ENCODE results near the gene SLC25A42.

Gene SLC25A42

GRCh38 chr19:19033426-19034203, 30.2 kb upstream of the SLC25A42 start, which contains the start of the genes ARMC6 and SUGP2:
Gene ARMC6 (plus strand): TSS chr19:19033603. CDS start chr19:19034210, 607 bp downstream.
Gene SUGP2 (minus strand): TSS chr19:19033517. CDS start chr19:19031071, 2,446 bp downstream.
- peak; percentile 92 for DNase-seq
- peaks cover 3% of the 10 kb centered on the region; the same call in 1 of the 2 replicates for H3K4me1 ChIP-seq (ENCODE audit: low read length)
- H3F3A ChIP-seq (ENCODE audit: insufficient read depth, low read length), result peaks cover 6% of the 10 kb centered on the region; the same call in 1 of the 2 replicates
- no peaks in the 10 kb centered on the region for H4K20me1 ChIP-seq (ENCODE audit: insufficient read depth, low read length)
- peak within 1 kb of the TSS; percentile 70 for H3K4me3 ChIP-seq (ENCODE audit: low read length)
- peak within 1 kb of the TSS; percentile 89 for H3K27ac ChIP-seq (ENCODE audit: low read length)
- H3K36me3 ChIP-seq (replicated peaks; ENCODE audit: insufficient read depth, low read length), result 0 out of 2 replicates have a peak, but pooled peaks cover 5% of the 10 kb centered on the region
- H3K9me2 ChIP-seq (replicated peaks; ENCODE audit: insufficient read depth, low read length), result no peaks in the 10 kb centered on the region
- H3K79me2 ChIP-seq (ENCODE audit: low read length), result peaks cover 88% of the 10 kb centered on the region
- H3K9ac ChIP-seq (ENCODE audit: low read length), result peak within 1 kb of the TSS; percentile 95
- peak within 1 kb of the TSS; percentile 78 for H2AFZ ChIP-seq (ENCODE audit: low read length)
- H3K9me3 ChIP-seq (replicated peaks; ENCODE audit: insufficient read depth, low read length), result no peaks in the 10 kb centered on the region
- TF ChIP-seq CTCF (IDR thresholded peaks at IDR 0.05; ENCODE audit: low read length) (no peak), EZH2 (optimal IDR thresholded peaks at IDR 0.05; ENCODE audit: low read depth, low read length) (no peak), EZH2phosphoT487 (IDR thresholded peaks at IDR 0.05; ENCODE audit: low read length) (no peak)
- no peaks in the 10 kb centered on the region for H3K27me3 ChIP-seq (replicated peaks; ENCODE audit: insufficient read depth, low read length)
- peak within 1 kb of the TSS; percentile 94 for H3K4me2 ChIP-seq (ENCODE audit: low read depth, low read length)

GRCh38 chr19:19034204-19034624, 29.6 kb upstream of the SLC25A42 start:
- no peaks in the 10 kb centered on the region for H4K20me1 ChIP-seq (ENCODE audit: insufficient read depth, low read length)
- peaks cover 3% of the 10 kb centered on the region; the same call in 1 of the 2 replicates for H3K4me1 ChIP-seq (ENCODE audit: low read length)
- DNase-seq, result peak; percentile 91
- peak overlapping the region; percentile 68 for H3K9ac ChIP-seq (ENCODE audit: low read length)
- H3K36me3 ChIP-seq (replicated peaks; ENCODE audit: insufficient read depth, low read length), result 0 out of 2 replicates have a peak, but pooled peaks cover 5% of the 10 kb centered on the region
- H3K27me3 ChIP-seq (replicated peaks; ENCODE audit: insufficient read depth, low read length), result no peaks in the 10 kb centered on the region
- H2AFZ ChIP-seq (ENCODE audit: low read length), result peak overlapping the region; percentile 76
- H3K4me3 ChIP-seq (ENCODE audit: low read length), result peak overlapping the region; percentile 70
- H3K9me2 ChIP-seq (replicated peaks; ENCODE audit: insufficient read depth, low read length), result no peaks in the 10 kb centered on the region
- H3F3A ChIP-seq (ENCODE audit: insufficient read depth, low read length), result peaks cover 6% of the 10 kb centered on the region; the same call in 1 of the 2 replicates
- peak overlapping the region; percentile 84 for H3K4me2 ChIP-seq (ENCODE audit: low read depth, low read length)
- no peaks in the 10 kb centered on the region for H3K9me3 ChIP-seq (replicated peaks; ENCODE audit: insufficient read depth, low read length)
- peaks cover 86% of the 10 kb centered on the region for H3K79me2 ChIP-seq (ENCODE audit: low read length)
- TF ChIP-seq EZH2phosphoT487 (IDR thresholded peaks at IDR 0.05; ENCODE audit: low read length) (no peak), CTCF (IDR thresholded peaks at IDR 0.05; ENCODE audit: low read length) (no peak), EZH2 (optimal IDR thresholded peaks at IDR 0.05; ENCODE audit: low read depth, low read length) (no peak)
- H3K27ac ChIP-seq (ENCODE audit: low read length), result peak overlapping the region; percentile 89

- H3K4me3 ChIP-seq (ENCODE audit: low read length), result no peak overlapping the region
- TF ChIP-seq CTCF (IDR thresholded peaks at IDR 0.05; ENCODE audit: low read length) (no peak), EZH2 (optimal IDR thresholded peaks at IDR 0.05; ENCODE audit: low read depth, low read length) (no peak), EZH2phosphoT487 (IDR thresholded peaks at IDR 0.05; ENCODE audit: low read length) (no peak)
- no peaks in the 10 kb centered on the region for H4K20me1 ChIP-seq (ENCODE audit: insufficient read depth, low read length)
- H3K27ac ChIP-seq (ENCODE audit: low read length), result no peak overlapping the region
- H2AFZ ChIP-seq (ENCODE audit: low read length), result no peak overlapping the region
- no peak for DNase-seq
- H3K4me2 ChIP-seq (ENCODE audit: low read depth, low read length), result no peak overlapping the region
- H3K9me2 ChIP-seq (replicated peaks; ENCODE audit: insufficient read depth, low read length), result no peaks in the 10 kb centered on the region
- peaks cover 57% of the 10 kb centered on the region for H3K79me2 ChIP-seq (ENCODE audit: low read length)
- H3K27me3 ChIP-seq (replicated peaks; ENCODE audit: insufficient read depth, low read length), result no peaks in the 10 kb centered on the region
- no peaks in the 10 kb centered on the region for H3F3A ChIP-seq (ENCODE audit: insufficient read depth, low read length)
- H3K36me3 ChIP-seq (replicated peaks; ENCODE audit: insufficient read depth, low read length), result no peaks in the 10 kb centered on the region
- no peaks in the 10 kb centered on the region for H3K9me3 ChIP-seq (replicated peaks; ENCODE audit: insufficient read depth, low read length)
- H3K9ac ChIP-seq (ENCODE audit: low read length), result no peak overlapping the region
- no peaks in the 10 kb centered on the region for H3K4me1 ChIP-seq (ENCODE audit: low read length)
Observed at GRCh38 chr19:19039901-19040300, 23.9 kb upstream of the SLC25A42 start.
